SHP77 (cell line): ENCODE data around the gene IRF7.
A peak's percentile ranks its signal among the peaks of the same experiment; 100 is the strongest.
"Not testable (repeated sequence)": the region's sequence is repeated elsewhere in the genome, so short reads cannot be mapped to it uniquely, and the experiment has no call there.

Experiments
- DNase-seq, 2 experiments: peaks; one replicate each; lab custom pipeline; 2025; lab: John Stamatoyannopoulos, UW

The IRF7 gene

GRCh38 chr11:615504-616319 is at the start of gene IRF7:
TSS of gene IRF7 (minus strand) at chr11:615950. CDS start at chr11:615364, 586 bp downstream.
- DNase-seq: peak; percentile 65 to 74

- no peak for DNase-seq
These were observed 49.4 kb upstream of the IRF7 start for GRCh38 chr11:665062-665703.

- DNase-seq: no peak
These were observed 47.0 kb upstream of the IRF7 start for GRCh38 chr11:662689-663274.

- no peak for DNase-seq
These were observed 45.1 kb upstream of the IRF7 start for GRCh38 chr11:660681-661444.

GRCh38 chr11:660281-660680 is 44.5 kb upstream of the IRF7 start:
- DNase-seq: no peak

GRCh38 chr11:659532-660085 is 43.9 kb upstream of the IRF7 start:
- DNase-seq: no peak

GRCh38 chr11:657691-658126 is 42.0 kb upstream of the IRF7 start:
- no peak for DNase-seq

GRCh38 chr11:656866-657265 is 41.1 kb upstream of the IRF7 start:
- no peak for DNase-seq

- no peak for DNase-seq
These were observed 40.7 kb upstream of the IRF7 start for GRCh38 chr11:656426-656825.

GRCh38 chr11:655036-655726 is 39.4 kb upstream of the IRF7 start:
- DNase-seq: no peak

GRCh38 chr11:654444-654843 is 38.7 kb upstream of the IRF7 start:
- DNase-seq: not testable (repeated sequence)

GRCh38 chr11:653837-654236 is 38.1 kb upstream of the IRF7 start:
- DNase-seq: no peak

GRCh38 chr11:653136-653535 is 37.4 kb upstream of the IRF7 start:
- not testable (repeated sequence) for DNase-seq

GRCh38 chr11:650482-650881 is 34.7 kb upstream of the IRF7 start:
- DNase-seq: no peak

GRCh38 chr11:647672-648158 is 32.0 kb upstream of the IRF7 start:
- DNase-seq: not testable (repeated sequence)

- DNase-seq: no peak
These were observed 30.5 kb upstream of the IRF7 start for GRCh38 chr11:646214-646613.

- no peak for DNase-seq
These were observed 29.8 kb upstream of the IRF7 start for GRCh38 chr11:645536-645935.

GRCh38 chr11:643849-644738 is 28.3 kb upstream of the IRF7 start:
- no peak for DNase-seq

GRCh38 chr11:643366-643765 is 27.6 kb upstream of the IRF7 start:
- DNase-seq: no peak

- DNase-seq: no peak
These were observed 26.1 kb upstream of the IRF7 start for GRCh38 chr11:641806-642370.
